Posterior cingulate gyrus (tissue), 11 donors: Measurements from ENCODE around the gene SLC35F3.
A peak's percentile ranks its signal among the peaks of the same experiment; 100 is the strongest.
"Not testable (repeated sequence)": the region's sequence is repeated elsewhere in the genome, so short reads cannot be mapped to it uniquely, and the experiment has no call there.

Experiments
- DNase-seq, 10 donors: peaks; one replicate each; pipeline versions ENCODE4 v3.0.0 to v3.0.0-alpha.2; 2020 to 2021; ENCODE audit warnings: mixed read lengths in 3 of 10
- intact Hi-C: fragments of 100-400 bp; cut with DNase I; formaldehyde crosslinking; loops from one replicate; pipeline ENCODE4 v1.15.1; 2023

SLC35F3 gene

GRCh38 chr1:234326497-234327366, 422.3 kb downstream of the SLC35F3 start:
- DNase-seq: peak in 7 of 10 donors; percentile 28 to 89 (median 46)
- intact Hi-C loops: no loop called here

GRCh38 chr1:234327577-234328164, 423.2 kb downstream of the SLC35F3 start:
- intact Hi-C loops: no loop called here
- DNase-seq: no peak

- intact Hi-C loops: no loop called here
- DNase-seq: no peak
Measured at GRCh38 chr1:234330843-234331215, 426.4 kb downstream of the SLC35F3 start.

- intact Hi-C loops: no loop called here
Measured at GRCh38 chr1:234331507-234331906, 427.0 kb downstream of the SLC35F3 start.

GRCh38 chr1:234336359-234336758, 431.9 kb downstream of the SLC35F3 start:
- DNase-seq: no peak
- intact Hi-C loops: no loop called here

More at GRCh38 chr1:234331507-234331906, 427.0 kb downstream of the SLC35F3 start:
- no peak for DNase-seq

GRCh38 chr1:234337233-234337632, 432.8 kb downstream of the SLC35F3 start:
- DNase-seq: no peak
- intact Hi-C loops: no loop called here

- intact Hi-C loops: no loop called here
- no peak for DNase-seq
Measured at GRCh38 chr1:234340528-234340927, 436.1 kb downstream of the SLC35F3 start.

GRCh38 chr1:234342774-234343173, 438.3 kb downstream of the SLC35F3 start:
- intact Hi-C loops: no loop called here
- no peak for DNase-seq

GRCh38 chr1:234345237-234345636, 440.8 kb downstream of the SLC35F3 start:
- no peak for DNase-seq
- intact Hi-C loops: no loop called here

- no peak for DNase-seq
- intact Hi-C loops: no loop called here
Measured at GRCh38 chr1:234348964-234349363, 444.5 kb downstream of the SLC35F3 start.

GRCh38 chr1:234355782-234356510, 451.5 kb downstream of the SLC35F3 start:
- intact Hi-C loops: no loop called here
- no peak for DNase-seq

GRCh38 chr1:234356615-234357269, 452.3 kb downstream of the SLC35F3 start:
- peak in 5 of 10 donors; percentile 40 to 89 (median 82) for DNase-seq
- intact Hi-C loops: not testable (repeated sequence)

- DNase-seq: no peak
- intact Hi-C loops: no loop called here
Measured at GRCh38 chr1:234357831-234358230, 453.4 kb downstream of the SLC35F3 start.

- intact Hi-C loops: no loop called here
- no peak for DNase-seq
Measured at GRCh38 chr1:234361102-234361603, 456.7 kb downstream of the SLC35F3 start.

GRCh38 chr1:234362558-234362957, 458.1 kb downstream of the SLC35F3 start:
- no peak for DNase-seq
- intact Hi-C loops: no loop called here

- DNase-seq: peak in 7 of 10 donors; percentile 27 to 87 (median 64)
- intact Hi-C loops: no loop called here
Measured at GRCh38 chr1:234368320-234369032, 464.0 kb downstream of the SLC35F3 start.

GRCh38 chr1:234369033-234369430, 464.6 kb downstream of the SLC35F3 start:
- DNase-seq: no peak
- intact Hi-C loops: no loop called here

- intact Hi-C loops: no loop called here
Measured at GRCh38 chr1:234369784-234370183, 465.3 kb downstream of the SLC35F3 start.

GRCh38 chr1:234371414-234371813, 466.9 kb downstream of the SLC35F3 start:
- DNase-seq: no peak
- intact Hi-C loops: no loop called here

More at GRCh38 chr1:234369784-234370183, 465.3 kb downstream of the SLC35F3 start:
- no peak for DNase-seq
